Stomach (tissue), 9 donors: ENCODE results near the gene FADS6. TPM values are rescaled to one million over a fixed set of nuclear protein-coding genes. Genes with fewer than 3 reads are reported as not detected.
"Not testable (repeated sequence)": the region's sequence is repeated elsewhere in the genome, so short reads cannot be mapped to it uniquely, and the experiment has no call there.

ENCODE experiments used
- DNase-seq, 2 donors: peaks; one replicate each; pipeline versions ENCODE4 v3.0.0 to v3.0.0-alpha.2; 2013 to 2019
- H3K27ac ChIP-seq, 5 donors: fragments of 200-600 bp in 4 of 5; sonication (generic) in 4 of 5; one replicate each; pipeline ENCODE4 v1.5.1; 2013 to 2019; ENCODE audit warnings: mild to moderate bottlenecking in 1 of 5, moderate library complexity in 1 of 5
- H3K27me3 ChIP-seq, 3 donors: fragments of 200-600 bp; sonication (generic); one replicate each; pipeline ENCODE4 v1.5.1; 2017 to 2019; ENCODE audit warnings: mixed run types in 1 of 3
- H3K36me3 ChIP-seq, 4 donors: fragments of 200-600 bp; sonication (generic); 1 replicate in 3 of 4; 2 replicates in 1 of 4; pipeline ENCODE4 v1.5.1; 2016 to 2019
- H3K4me1 ChIP-seq, 4 donors: fragments of 200-600 bp; sonication (generic); one replicate each; pipeline ENCODE4 v1.5.1; 2016 to 2019
- H3K4me3 ChIP-seq, 4 donors: fragments of 200-600 bp; sonication (generic) in 3 of 4; one replicate each; pipeline ENCODE4 v1.5.1; 2016 to 2019; ENCODE audit warnings: mild to moderate bottlenecking in 1 of 4
- H3K9me3 ChIP-seq, 4 donors: fragments of 200-600 bp; sonication (generic); one replicate each; pipeline ENCODE4 v1.5.1; 2016 to 2019
- EP300 ChIP-seq: sonication (generic); formaldehyde crosslinking; IDR thresholded peaks from one replicate; pipeline ENCODE4 v1.6.1; 2017; ENCODE audit warnings: antibody characterized with exemption
- POLR2A ChIP-seq, 4 donors: fragments of 450-650 bp; IDR thresholded peaks; one replicate each; pipeline ENCODE4 v1.6.1; 2016; ENCODE audit warnings: antibody characterized with exemption in 4 of 4, control low read depth in 2 of 4, mild to moderate bottlenecking in 1 of 4, moderate library complexity in 1 of 4
- POLR2AphosphoS5 ChIP-seq, 3 donors: sonication (generic); formaldehyde crosslinking; IDR thresholded peaks; one replicate each; pipeline ENCODE4 v1.6.1; 2016; ENCODE audit warnings: antibody characterized with exemption in 3 of 3
- WGBS, 5 donors: extraction: QIAGEN DNeasy Blood & Tissue Kit in 3 of 5; methylation state at CpG; one replicate each; pipeline versions ENCODE4 v1.1.5 to v1.1.7; 2013 to 2018; 5-methylcytosine and 5-hydroxymethylcytosine counted together
- intact Hi-C: fragments of 100-400 bp; cut with DNase I; formaldehyde crosslinking; loops from one replicate; pipeline ENCODE4 v1.15.1; 2023; ENCODE audit warnings: low total_unique reads
- polyA plus RNA-seq, 3 donors: library from polyadenylated mRNA; stranded (reverse); fragments of 200-250 nt; gene quantifications; one replicate each; pipeline ENCODE4 v1.2.3, GENCODE V29; 2013
- total RNA-seq, 5 donors: library from RNA; depleted of rRNA; stranded (reverse); fragments of >200 nt; gene quantifications; one replicate each; pipeline versions ENCODE4 v1.1.0 to v1.2.3, GENCODE V29; 2014 to 2016
- TF ChIP-seq, protein P1 (sequence below), 7 experiments: fragments of 450-650 bp in 4 of 7; fragments of 200-600 bp in 3 of 7; sonication (generic) in 3 of 7; IDR thresholded peaks; one replicate each; pipeline ENCODE4 v1.5.1; 2016 to 2019; ENCODE audit warnings: antibody characterized with exemption in 7 of 7, control low read depth in 2 of 7, mild to moderate bottlenecking in 1 of 7
- donor health status: healthy with polysubstance abuse.
- donor health status: Bipolar disorder and iron deficiency.
- donor health status: healthy.

FADS6 gene
- total and polyA plus RNA-seq, 8 donors: 0.50 to 1.8 TPM; not detected in 6

- 81 to 89% (median 89%) methylated on average over 10 to 13 of the region's 13 CpGs for WGBS, 5 donors
- no peaks in the 10 kb centered on the region for H3K36me3 ChIP-seq
- DNase-seq: no peak
- no peaks in the 10 kb centered on the region for H3K4me1 ChIP-seq
- intact Hi-C loops: no loop called here
- H3K27me3 ChIP-seq: peaks cover 0 to 63% (median 20%) of the 10 kb centered on the region in 3 donors
- no peak for TF ChIP-seq EP300
- no peak for TF ChIP-seq POLR2A (IDR thresholded peaks at IDR 0.05)
- TF ChIP-seq, protein P1, sequence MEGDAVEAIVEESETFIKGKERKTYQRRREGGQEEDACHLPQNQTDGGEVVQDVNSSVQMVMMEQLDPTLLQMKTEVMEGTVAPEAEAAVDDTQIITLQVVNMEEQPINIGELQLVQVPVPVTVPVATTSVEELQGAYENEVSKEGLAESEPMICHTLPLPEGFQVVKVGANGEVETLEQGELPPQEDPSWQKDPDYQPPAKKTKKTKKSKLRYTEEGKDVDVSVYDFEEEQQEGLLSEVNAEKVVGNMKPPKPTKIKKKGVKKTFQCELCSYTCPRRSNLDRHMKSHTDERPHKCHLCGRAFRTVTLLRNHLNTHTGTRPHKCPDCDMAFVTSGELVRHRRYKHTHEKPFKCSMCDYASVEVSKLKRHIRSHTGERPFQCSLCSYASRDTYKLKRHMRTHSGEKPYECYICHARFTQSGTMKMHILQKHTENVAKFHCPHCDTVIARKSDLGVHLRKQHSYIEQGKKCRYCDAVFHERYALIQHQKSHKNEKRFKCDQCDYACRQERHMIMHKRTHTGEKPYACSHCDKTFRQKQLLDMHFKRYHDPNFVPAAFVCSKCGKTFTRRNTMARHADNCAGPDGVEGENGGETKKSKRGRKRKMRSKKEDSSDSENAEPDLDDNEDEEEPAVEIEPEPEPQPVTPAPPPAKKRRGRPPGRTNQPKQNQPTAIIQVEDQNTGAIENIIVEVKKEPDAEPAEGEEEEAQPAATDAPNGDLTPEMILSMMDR (IDR thresholded peaks at IDR 0.05): no peak
- no peak for TF ChIP-seq POLR2AphosphoS5 (IDR thresholded peaks at IDR 0.05)
- H3K9me3 ChIP-seq: no peaks in the 10 kb centered on the region
- no peak overlapping the region for H3K27ac ChIP-seq
- no peak overlapping the region for H3K4me3 ChIP-seq
Observed at GRCh38 chr17:74916136-74916850, 22.9 kb upstream of the FADS6 start.

DNA sequence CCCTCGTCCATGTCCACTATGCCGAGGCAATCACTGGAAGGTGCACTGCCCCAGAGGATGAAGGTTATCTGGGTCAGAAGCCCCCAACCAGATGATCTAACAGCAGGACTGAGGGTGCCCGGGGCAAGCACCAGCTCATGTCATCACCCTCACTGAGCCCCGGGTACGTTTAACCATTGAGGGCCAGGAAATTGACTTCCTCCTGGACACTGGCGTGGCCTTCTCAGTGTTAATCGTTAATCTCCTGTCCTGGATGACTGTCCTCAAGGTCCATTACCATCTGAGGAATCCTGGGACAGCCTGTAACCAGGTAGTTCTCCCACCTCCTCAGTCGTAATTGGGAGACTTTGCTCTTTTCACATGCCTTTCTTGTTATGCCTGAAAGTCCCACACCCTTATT is 18.0 kb upstream of the FADS6 start:
- H3K4me1 ChIP-seq, intact Hi-C loops, H3K4me3 ChIP-seq, DNase-seq, H3K36me3 ChIP-seq, H3K9me3 ChIP-seq, H3K27ac ChIP-seq: not testable (repeated sequence)
- H3K27me3 ChIP-seq: peaks cover 0 to 33% (median 0%) of the 10 kb centered on the region in 3 donors
- WGBS, 5 donors: 65 to 85% (median 76%) methylated on average over 8 of the region's 8 CpGs

- H3K4me3 ChIP-seq: not testable (repeated sequence)
- peaks cover 0 to 34% (median 2%) of the 10 kb centered on the region in 3 donors for H3K27me3 ChIP-seq
Observed at GRCh38 chr17:74909097-74909496, 15.7 kb upstream of the FADS6 start.

DNA sequence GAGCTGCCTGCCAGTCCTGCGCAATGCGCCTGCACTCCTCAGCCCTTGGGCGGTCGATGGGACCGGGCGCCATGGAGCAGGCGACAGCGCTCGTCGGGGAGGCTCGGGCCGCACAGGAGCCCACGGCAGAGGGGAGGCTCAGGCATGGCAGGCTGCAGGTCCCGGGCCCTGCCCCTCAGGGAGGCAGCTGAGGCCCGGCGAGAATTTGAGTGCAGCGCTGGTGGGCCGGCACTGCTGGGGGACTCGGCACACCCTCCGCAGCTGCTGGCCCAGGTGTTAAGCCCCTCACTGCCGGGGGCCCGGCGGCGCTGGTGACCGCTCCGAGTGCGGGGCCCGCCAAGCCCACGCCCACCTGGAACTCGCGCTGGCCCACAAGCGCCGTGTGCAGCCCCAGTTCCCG is 13.6 kb upstream of the FADS6 start:
- H3K9me3 ChIP-seq: no peaks in the 10 kb centered on the region
- peaks cover 0 to 5% (median 0%) of the 10 kb centered on the region in 4 donors for H3K4me1 ChIP-seq
- H3K36me3 ChIP-seq: no peaks in the 10 kb centered on the region
- H3K27ac ChIP-seq: no peak overlapping the region
- TF ChIP-seq POLR2AphosphoS5 (IDR thresholded peaks at IDR 0.05): no peak
- TF ChIP-seq POLR2A (IDR thresholded peaks at IDR 0.05): no peak
- TF ChIP-seq EP300: no peak
- TF ChIP-seq, protein P1 (IDR thresholded peaks at IDR 0.05): no peak
- DNase-seq: no peak
- H3K27me3 ChIP-seq: peaks cover 0 to 54% (median 18%) of the 10 kb centered on the region in 3 donors
- intact Hi-C loops: no loop called here
- no peak overlapping the region for H3K4me3 ChIP-seq
- 92 to 97% (median 95%) methylated on average over 13 to 34 of the region's 34 CpGs for WGBS, 5 donors

More at GRCh38 chr17:74909097-74909496, 15.7 kb upstream of the FADS6 start:
- DNase-seq, intact Hi-C loops, H3K27ac ChIP-seq, H3K4me1 ChIP-seq, H3K36me3 ChIP-seq, H3K9me3 ChIP-seq: not testable (repeated sequence)
- 63 to 75% (median 72%) methylated on average over 3 to 4 of the region's 4 CpGs for WGBS, 5 donors

GRCh38 chr17:74906214-74906793 is 12.9 kb upstream of the FADS6 start:
- intact Hi-C loops, DNase-seq: not testable (repeated sequence)

More at GRCh38 chr17:74906214-74906793, 12.9 kb upstream of the FADS6 start:
- H3K27me3 ChIP-seq: peaks cover 0 to 58% (median 22%) of the 10 kb centered on the region in 3 donors
- not testable (repeated sequence) for H3K27ac ChIP-seq, H3K9me3 ChIP-seq, H3K36me3 ChIP-seq, H3K4me3 ChIP-seq
- H3K4me1 ChIP-seq: peaks cover 0 to 11% (median 0%) of the 10 kb centered on the region in 4 donors
- WGBS, 5 donors: 57 to 70% (median 68%) methylated on average over 6 of the region's 6 CpGs
